ENCODE data around the gene NBEAL1.
"Not testable (repeated sequence)": the region's sequence is repeated elsewhere in the genome, so short reads cannot be mapped to it uniquely, and the experiment has no call there.

Gene NBEAL1

DNA sequence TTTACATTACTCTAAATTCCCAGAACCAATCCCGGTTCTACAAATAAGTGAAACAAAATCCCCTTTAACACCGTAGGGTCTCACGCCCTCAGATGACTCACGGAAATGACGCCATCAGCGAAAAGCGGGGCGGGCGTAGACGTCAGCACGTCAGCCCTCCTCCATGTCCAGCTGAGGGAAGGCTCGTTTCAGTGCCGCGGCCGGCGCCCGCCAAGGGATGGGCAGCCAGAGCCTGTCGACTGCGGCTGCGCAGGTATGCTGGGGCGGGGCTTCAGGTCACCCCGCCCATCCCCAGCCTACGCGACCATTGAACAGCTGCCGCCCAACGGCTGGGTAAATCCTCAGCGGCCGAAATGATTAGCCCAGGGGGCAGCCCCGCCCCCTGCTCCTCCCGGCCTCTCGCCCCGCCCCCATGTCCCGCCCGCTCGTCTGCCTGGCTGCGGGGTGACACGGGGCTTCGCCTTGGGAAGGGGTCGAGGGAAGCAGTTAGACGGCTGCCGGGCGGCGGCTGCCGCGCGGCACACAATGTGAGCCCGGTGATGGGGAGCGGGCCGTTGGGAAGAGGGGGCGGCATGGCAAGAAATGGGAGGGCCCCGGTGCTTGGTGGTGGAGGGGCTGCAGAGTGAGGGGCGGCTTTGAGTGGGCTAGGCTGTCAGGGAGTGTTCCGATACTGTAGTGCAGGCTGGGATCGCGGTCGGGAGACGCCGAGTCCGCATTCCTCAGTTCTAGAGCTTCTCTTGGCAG is at the start of gene NBEAL1:
Gene NBEAL1 (plus strand): TSS at position 420 of the 744 bp plus-strand sequence. CDS start 1,510 bp downstream, outside the sequence.
- DNase-seq = peak; percentile 92

DNA sequence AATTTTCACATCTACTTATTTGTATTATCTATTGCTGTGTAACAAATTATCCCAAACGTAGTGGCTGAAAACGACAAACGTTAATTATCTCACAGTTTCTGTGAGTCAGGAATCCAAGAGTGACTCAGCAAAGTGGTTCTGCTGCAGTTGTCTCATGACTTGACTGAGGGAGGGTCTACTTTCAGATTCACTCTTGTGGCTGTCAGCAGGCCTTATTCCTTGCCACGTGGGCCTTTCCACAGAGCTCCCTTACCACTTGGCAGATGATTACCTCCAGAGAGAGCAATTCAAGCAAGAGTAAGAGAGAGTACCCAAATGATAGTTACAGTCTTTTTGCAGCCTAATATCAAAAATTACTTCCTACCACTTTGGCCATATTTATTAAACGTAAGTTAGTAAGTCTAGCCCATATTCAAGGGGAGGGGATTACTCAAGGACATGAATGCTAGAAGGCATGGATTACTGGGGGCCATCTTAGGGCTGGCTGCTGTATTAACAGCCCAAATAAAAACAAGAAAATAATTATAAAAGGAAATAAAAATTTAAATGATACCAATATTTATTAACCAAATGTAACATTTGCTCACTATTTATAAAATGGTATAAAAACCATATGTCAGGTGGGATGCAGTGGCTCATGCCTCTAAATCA is 48.7 kb upstream of the NBEAL1 start:
- no peak for DNase-seq

- DNase-seq = not testable (repeated sequence)
These were observed 45.3 kb upstream of the NBEAL1 start for GRCh38 chr2:202969404-202969803.

DNA sequence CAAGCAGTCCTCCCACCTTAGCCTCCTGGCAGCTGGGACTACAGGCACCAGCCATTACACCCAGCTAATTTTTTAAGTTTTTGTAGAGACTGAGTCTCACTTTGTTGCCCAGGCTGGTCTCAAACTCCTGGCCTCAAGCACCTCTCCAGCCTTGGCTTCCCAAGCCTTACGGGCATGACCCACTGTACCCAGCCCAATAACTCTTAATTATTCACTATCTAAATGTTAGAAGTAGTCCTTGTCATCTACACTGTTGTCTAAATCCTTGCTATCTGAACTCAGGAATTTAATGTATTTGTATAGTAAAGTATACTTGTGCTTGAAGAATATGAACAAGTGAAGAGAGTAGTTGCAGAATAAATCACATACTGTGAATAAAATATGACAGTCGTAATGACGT is 37.9 kb upstream of the NBEAL1 start:
- no peak for DNase-seq

GRCh38 chr2:202982779-202983491 is 31.7 kb upstream of the NBEAL1 start:
- DNase-seq = no peak

DNA sequence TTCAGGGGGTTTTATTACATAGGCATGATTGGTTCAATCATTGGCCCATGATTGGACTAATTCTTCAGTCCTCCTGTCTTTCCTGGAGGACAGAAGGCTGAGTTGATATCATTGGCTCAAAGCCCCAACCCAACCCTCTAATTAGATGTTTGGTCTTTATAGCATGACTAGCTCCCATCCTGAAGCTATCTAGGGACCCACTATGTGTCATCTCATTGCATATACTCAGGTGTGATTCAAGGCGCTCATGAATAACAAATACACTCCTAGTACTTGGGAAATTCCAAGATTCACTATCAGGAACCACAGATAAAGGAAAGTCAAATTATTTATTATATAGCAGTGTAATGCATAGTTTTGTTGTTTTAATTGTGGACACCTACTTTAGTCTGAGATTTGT is 24.9 kb upstream of the NBEAL1 start:
- no peak for DNase-seq

- DNase-seq = no peak
These were observed 24.2 kb upstream of the NBEAL1 start for GRCh38 chr2:202990501-202990900.

DNA sequence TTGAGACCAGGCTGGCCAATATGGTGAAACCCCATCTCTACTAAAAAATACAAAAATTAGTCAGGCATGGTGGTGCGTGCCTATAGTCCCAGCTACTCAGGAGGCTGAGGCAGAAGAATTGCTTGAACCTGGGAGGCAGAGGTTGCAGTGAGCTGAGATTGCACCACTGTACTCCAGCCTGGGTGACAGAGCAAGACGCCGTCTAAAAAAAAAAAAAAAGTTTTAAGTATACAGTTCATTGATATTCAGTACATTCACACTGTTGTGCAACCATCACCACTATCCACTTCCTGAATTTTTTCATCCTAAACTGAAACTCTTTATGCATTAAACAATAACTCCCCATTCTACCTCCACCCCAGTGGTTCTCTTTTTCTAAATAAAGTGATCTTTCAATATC is 17.6 kb upstream of the NBEAL1 start:
- DNase-seq = not testable (repeated sequence)

GRCh38 chr2:203002054-203002821 is 12.4 kb upstream of the NBEAL1 start:
- DNase-seq = no peak

DNA sequence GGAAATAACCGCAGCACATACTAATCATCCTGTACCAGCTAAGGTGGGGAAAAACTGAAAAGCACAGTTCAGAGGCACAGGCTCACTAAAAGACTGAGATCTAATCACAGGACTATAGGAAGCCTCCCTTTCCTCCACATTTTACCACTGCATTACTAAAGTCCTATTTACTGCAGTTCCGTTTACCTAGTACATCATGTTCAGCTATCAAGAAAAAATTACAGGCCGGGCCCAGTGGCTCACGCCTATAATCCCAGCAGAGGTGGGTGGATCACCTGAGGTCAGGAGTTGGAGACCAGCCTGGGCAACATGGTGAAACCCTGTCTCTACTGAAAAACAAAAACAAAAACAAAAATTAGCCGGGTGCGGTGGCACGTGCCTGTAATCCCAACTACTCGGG is 11.0 kb upstream of the NBEAL1 start:
- DNase-seq = no peak

- no peak for DNase-seq
These were observed 2.0 kb downstream of the NBEAL1 start for GRCh38 chr2:203016716-203017115.

- no peak for DNase-seq
These were observed 3.5 kb downstream of the NBEAL1 start for GRCh38 chr2:203018181-203018580.

DNA sequence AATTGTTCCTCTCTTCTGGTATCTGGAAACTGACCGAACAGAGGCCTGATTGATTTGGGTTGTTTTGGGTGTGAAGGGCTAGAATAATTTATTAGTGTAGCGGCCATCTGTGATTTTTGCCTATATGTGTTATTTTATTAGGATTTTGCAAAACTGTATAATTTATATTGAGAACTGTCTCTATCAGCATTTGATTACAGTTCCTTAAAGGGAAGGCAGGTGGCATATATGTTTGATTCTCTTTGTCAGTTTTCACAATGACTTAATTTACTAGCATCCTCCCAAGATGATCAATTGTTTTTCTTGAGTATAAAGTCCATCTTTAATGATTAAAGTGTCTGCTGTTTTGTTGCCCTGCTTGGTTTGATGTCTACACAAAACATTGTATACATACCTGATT is 4.5 kb downstream of the NBEAL1 start:
- DNase-seq = no peak

DNA sequence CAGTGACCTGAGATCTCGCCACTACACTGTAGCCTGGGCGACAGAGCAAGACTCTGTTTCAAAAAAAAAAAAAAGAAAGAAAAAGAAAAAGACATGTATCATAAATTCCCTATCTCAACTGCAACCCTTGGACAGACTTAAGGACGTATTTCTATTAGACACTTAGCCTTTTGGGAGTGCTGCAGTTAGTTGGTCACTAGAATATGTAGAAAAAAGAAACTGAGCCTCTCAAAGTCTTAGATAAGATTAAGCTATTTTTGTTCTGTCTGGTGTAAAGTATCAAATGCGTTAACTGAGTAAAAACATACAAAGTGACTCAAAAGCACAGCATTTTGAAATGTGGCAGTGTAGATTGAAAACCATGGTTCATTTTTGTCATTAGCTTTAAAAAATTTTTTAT is 7.3 kb downstream of the NBEAL1 start:
- DNase-seq = no peak

- no peak for DNase-seq
These were observed 8.1 kb downstream of the NBEAL1 start for GRCh38 chr2:203022751-203023150.

GRCh38 chr2:203025592-203025991 is 10.9 kb downstream of the NBEAL1 start:
- DNase-seq = no peak

DNA sequence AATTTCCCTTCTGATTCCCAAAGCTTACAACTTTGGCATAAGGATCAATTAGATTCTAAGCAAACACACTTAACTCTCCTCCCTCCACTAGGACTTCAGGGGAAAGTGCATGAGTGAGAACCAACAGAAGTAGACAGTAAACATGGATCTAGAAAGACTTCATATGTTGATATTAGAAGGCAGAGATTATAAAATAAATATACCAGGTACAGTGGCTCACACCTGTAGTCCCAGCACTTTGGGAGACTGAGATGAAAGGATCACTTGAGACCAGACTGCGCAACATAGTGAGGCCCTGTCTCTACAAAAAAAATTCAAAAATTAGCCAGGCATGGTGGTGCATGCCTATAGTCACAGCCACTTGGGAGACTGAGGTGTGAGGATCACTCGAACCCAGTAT is 15.9 kb downstream of the NBEAL1 start:
- no peak for DNase-seq

DNA sequence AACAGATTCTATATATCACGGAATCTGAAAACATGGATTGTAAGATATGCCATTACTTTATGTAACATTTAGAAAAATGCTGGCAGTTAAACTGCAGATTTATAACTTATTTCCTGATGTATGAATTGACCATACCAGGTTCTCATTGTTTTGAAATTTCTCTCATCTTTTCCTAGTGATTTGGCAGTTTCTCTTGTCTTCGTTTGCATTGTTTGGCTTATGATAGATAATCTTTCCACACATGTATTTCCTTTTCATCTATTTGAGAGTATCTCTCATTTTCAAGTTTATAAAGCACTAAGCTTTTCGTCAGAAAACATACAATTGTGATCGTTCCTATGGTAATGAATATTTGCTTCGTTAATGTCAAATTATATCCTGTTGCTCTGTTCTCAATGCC is 16.3 kb downstream of the NBEAL1 start:
- no peak for DNase-seq

GRCh38 chr2:203033395-203033794 is 18.7 kb downstream of the NBEAL1 start:
- DNase-seq = no peak

- no peak for DNase-seq
These were observed 21.3 kb downstream of the NBEAL1 start for GRCh38 chr2:203035879-203036470.

- DNase-seq = no peak
These were observed 22.4 kb downstream of the NBEAL1 start for GRCh38 chr2:203037026-203037425.

DNA sequence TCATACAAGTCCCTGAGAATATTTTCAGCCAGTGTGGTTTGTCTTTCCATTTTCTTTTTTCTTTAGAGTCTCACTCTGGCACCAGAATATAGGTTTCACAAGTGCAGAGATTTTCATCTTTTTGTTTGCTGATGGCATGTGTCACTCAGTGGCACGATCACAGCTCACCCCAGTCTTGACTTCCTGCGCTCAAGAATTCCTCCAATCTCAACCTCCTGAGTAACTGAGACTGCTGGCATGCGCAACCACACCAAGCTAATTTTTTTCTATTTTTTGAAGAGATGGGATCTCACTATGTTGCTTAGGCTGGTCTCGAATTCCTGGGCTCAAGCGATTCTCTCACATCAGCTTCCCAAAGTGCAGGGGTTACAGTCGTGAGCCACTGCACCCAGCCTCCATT is 23.9 kb downstream of the NBEAL1 start:
- DNase-seq = no peak

DNA sequence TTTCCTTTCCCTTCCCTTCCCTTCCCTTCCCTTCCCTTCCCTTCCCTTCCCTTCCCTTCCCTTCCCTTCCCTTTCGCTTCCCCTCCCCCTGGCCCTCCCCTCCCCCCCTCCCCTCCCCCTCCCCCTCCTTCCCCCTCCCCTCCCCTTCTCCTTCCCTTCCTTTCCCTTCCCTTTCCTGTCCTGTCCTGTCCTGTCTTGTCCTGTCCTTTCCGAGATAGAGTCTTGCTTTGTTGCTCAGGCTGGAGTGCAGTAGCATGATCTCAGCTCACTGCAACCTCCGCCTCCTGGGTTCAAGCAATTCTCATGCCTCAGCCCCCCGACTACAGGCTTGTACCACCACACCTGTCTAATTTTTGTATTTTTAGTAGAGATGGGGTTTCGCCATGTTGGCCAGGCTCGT is 24.5 kb downstream of the NBEAL1 start:
- DNase-seq = not testable (repeated sequence)

Measured in NCI-H526 treated with DMSO at 0.1 percent for 48 hours (cell line).